ENCODE results near the gene GRIK2.
A peak's percentile ranks its signal among the peaks of the same experiment; 100 is the strongest.
"Not testable (repeated sequence)": the region's sequence is repeated elsewhere in the genome, so short reads cannot be mapped to it uniquely, and the experiment has no call there.

GRIK2 gene

GRCh38 chr6:102085257-102085656 is 691.7 kb downstream of the GRIK2 start:
- DNase-seq (ENCODE audit: low read depth): no peak
- no peak overlapping the region for H3K4me3 ChIP-seq (ENCODE audit: low read length)
- TF ChIP-seq, protein P1, sequence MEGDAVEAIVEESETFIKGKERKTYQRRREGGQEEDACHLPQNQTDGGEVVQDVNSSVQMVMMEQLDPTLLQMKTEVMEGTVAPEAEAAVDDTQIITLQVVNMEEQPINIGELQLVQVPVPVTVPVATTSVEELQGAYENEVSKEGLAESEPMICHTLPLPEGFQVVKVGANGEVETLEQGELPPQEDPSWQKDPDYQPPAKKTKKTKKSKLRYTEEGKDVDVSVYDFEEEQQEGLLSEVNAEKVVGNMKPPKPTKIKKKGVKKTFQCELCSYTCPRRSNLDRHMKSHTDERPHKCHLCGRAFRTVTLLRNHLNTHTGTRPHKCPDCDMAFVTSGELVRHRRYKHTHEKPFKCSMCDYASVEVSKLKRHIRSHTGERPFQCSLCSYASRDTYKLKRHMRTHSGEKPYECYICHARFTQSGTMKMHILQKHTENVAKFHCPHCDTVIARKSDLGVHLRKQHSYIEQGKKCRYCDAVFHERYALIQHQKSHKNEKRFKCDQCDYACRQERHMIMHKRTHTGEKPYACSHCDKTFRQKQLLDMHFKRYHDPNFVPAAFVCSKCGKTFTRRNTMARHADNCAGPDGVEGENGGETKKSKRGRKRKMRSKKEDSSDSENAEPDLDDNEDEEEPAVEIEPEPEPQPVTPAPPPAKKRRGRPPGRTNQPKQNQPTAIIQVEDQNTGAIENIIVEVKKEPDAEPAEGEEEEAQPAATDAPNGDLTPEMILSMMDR (conservative IDR thresholded peaks at IDR 0.05; ENCODE audit: low read depth, low read length): no peak

GRCh38 chr6:102088160-102088559 is 694.7 kb downstream of the GRIK2 start:
- H3K4me3 ChIP-seq (ENCODE audit: low read length); DNase-seq (ENCODE audit: low read depth): not testable (repeated sequence)

- H3K4me3 ChIP-seq (ENCODE audit: low read length): no peak overlapping the region
- no peak for DNase-seq (ENCODE audit: low read depth)
- TF ChIP-seq, protein P1 (conservative IDR thresholded peaks at IDR 0.05; ENCODE audit: low read depth, low read length): peak; percentile 33
These were observed 720.9 kb downstream of the GRIK2 start for GRCh38 chr6:102114402-102114801.

- H3K4me3 ChIP-seq (ENCODE audit: low read length): no peak overlapping the region
- no peak for DNase-seq (ENCODE audit: low read depth)
- TF ChIP-seq, protein P1 (conservative IDR thresholded peaks at IDR 0.05; ENCODE audit: low read depth, low read length): no peak
These were observed 722.4 kb downstream of the GRIK2 start for GRCh38 chr6:102115911-102116310.

GRCh38 chr6:102118034-102118433 is 724.5 kb downstream of the GRIK2 start:
- TF ChIP-seq, protein P1 (conservative IDR thresholded peaks at IDR 0.05; ENCODE audit: low read depth, low read length): no peak
- no peak overlapping the region for H3K4me3 ChIP-seq (ENCODE audit: low read length)
- no peak for DNase-seq (ENCODE audit: low read depth)
